ENCODE measurements around the gene FAM209B.
"Not testable (repeated sequence)": the region's sequence is repeated elsewhere in the genome, so short reads cannot be mapped to it uniquely, and the experiment has no call there.

Gene FAM209B

GRCh38 chr20:56542489-56543030 lies 9.5 kb downstream of the FAM209B start:
- DNase-seq = no peak

GRCh38 chr20:56551571-56551970 lies 18.5 kb downstream of the FAM209B start:
- DNase-seq = no peak

GRCh38 chr20:56552911-56553629 lies 20.0 kb downstream of the FAM209B start:
- DNase-seq = no peak

- DNase-seq = no peak
Observed at GRCh38 chr20:56554869-56555268, 21.8 kb downstream of the FAM209B start.

- no peak for DNase-seq
Observed at GRCh38 chr20:56558968-56559367, 25.9 kb downstream of the FAM209B start.

- not testable (repeated sequence) for DNase-seq
Observed at GRCh38 chr20:56564526-56564925, 31.5 kb downstream of the FAM209B start.

GRCh38 chr20:56565511-56565910 lies 32.5 kb downstream of the FAM209B start:
- DNase-seq = no peak

GRCh38 chr20:56566621-56567020 lies 33.6 kb downstream of the FAM209B start:
- no peak for DNase-seq

- no peak for DNase-seq
Observed at GRCh38 chr20:56570832-56571231, 37.8 kb downstream of the FAM209B start.

GRCh38 chr20:56572172-56572571 lies 39.1 kb downstream of the FAM209B start:
- no peak for DNase-seq

- DNase-seq = no peak
Observed at GRCh38 chr20:56573986-56574385, 40.9 kb downstream of the FAM209B start.

GRCh38 chr20:56574531-56575142 lies 41.6 kb downstream of the FAM209B start:
- DNase-seq = no peak

GRCh38 chr20:56575157-56575556 lies 42.1 kb downstream of the FAM209B start:
- no peak for DNase-seq

- no peak for DNase-seq
Observed at GRCh38 chr20:56575961-56576360, 42.9 kb downstream of the FAM209B start.

GRCh38 chr20:56579301-56579710 lies 46.3 kb downstream of the FAM209B start:
- no peak for DNase-seq

- DNase-seq = no peak
Observed at GRCh38 chr20:56580226-56580625, 47.2 kb downstream of the FAM209B start.

GRCh38 chr20:56581701-56582100 lies 48.7 kb downstream of the FAM209B start:
- DNase-seq = no peak

GRCh38 chr20:56582542-56582941 lies 49.5 kb downstream of the FAM209B start:
- no peak for DNase-seq

GRCh38 chr20:56584916-56585315 lies 51.9 kb downstream of the FAM209B start:
- no peak for DNase-seq

Measured in NCI-H2081 treated with DMSO at 0.1 percent for 48 hours (cell line).